H1 (cell line): ENCODE results near the gene MAP4K4. TPM values are rescaled to one million over a fixed set of nuclear protein-coding genes. Genes with fewer than 3 reads are reported as not detected.

Experiments used
- CTCF ChIA-PET: fragments of 300-600 bp; sonication (Branson Sonifier 250); formaldehyde crosslinking; loops from one replicate; lab custom pipeline; 2021; ENCODE audit not compliant: partially characterized antibody; lab: Charles Lee
- POLR2A ChIA-PET: fragments of 300-600 bp; sonication (Branson Sonifier 250); formaldehyde crosslinking; loops from one replicate; lab custom pipeline; 2021; ENCODE audit warnings: inconsistent platforms; ENCODE audit not compliant: partially characterized antibody; lab: Charles Lee
- DNase-seq, 2 experiments: peaks; one replicate each; pipeline versions ENCODE4 v3.0.0 to v3.0.0-alpha.2; 2010 to 2022; ENCODE audit warnings: low spot score in 2 of 2, low read depth in 1 of 2, mixed read lengths in 1 of 2
- FAIRE-seq: peaks from 2 replicates; lab custom pipeline; 2011; peaks lifted over from hg19 to GRCh38; lab: Jason Lieb, UNC
- H2AFZ ChIP-seq: 2 replicates; pipeline ENCODE4 v1.8.1; 2012; ENCODE audit warnings: low read length, inconsistent platforms
- H2AK5ac ChIP-seq: 2 replicates; pipeline ENCODE4 v1.6.1; 2013; ENCODE audit warnings: low read depth, low read length
- H2BK120ac ChIP-seq: replicated peaks from 2 replicates; pipeline ENCODE3; 2013; ENCODE audit warnings: low read depth, low read length, inconsistent platforms
- H2BK12ac ChIP-seq: 2 replicates; pipeline ENCODE4 v1.6.1; 2013; ENCODE audit warnings: low read depth, low read length
- H2BK15ac ChIP-seq: 2 replicates; pipeline ENCODE4 v1.6.1; 2013; ENCODE audit warnings: low read length
- H2BK20ac ChIP-seq: 2 replicates; pipeline ENCODE4 v1.6.1; 2013; ENCODE audit warnings: low read length
- H2BK5ac ChIP-seq: 2 replicates; pipeline ENCODE4 v1.6.1; 2013; ENCODE audit warnings: low read depth, low read length
- H3K14ac ChIP-seq: 2 replicates; pipeline ENCODE4 v1.6.1; 2013; ENCODE audit warnings: inconsistent platforms; ENCODE audit not compliant: insufficient read length
- H3K18ac ChIP-seq: 2 replicates; pipeline ENCODE4 v1.6.1; 2013; ENCODE audit warnings: low read length; ENCODE audit errors: extremely low read depth
- H3K23ac ChIP-seq: 2 replicates; pipeline ENCODE4 v1.6.1; 2013; ENCODE audit warnings: inconsistent platforms; ENCODE audit not compliant: insufficient read length
- H3K23me2 ChIP-seq: 2 replicates; pipeline ENCODE4 v1.6.1; 2013; ENCODE audit warnings: low read depth, low read length
- H3K27ac ChIP-seq: 2 replicates; pipeline ENCODE4 v1.6.1; 2011; ENCODE audit warnings: low read depth, low read length, inconsistent platforms
- H3K27me3 ChIP-seq, 4 experiments: replicated peaks in 1 of 4; 1 replicate in 1 of 4; 2 replicates in 3 of 4; pipeline versions ENCODE4 v1.6.1 to v1.8.1; 2011 to 2013; ENCODE audit warnings: low read length in 3 of 4, mild to moderate bottlenecking in 3 of 4, inconsistent platforms in 2 of 4, mixed read lengths in 2 of 4, moderate library complexity in 1 of 4; ENCODE audit not compliant: control insufficient read depth in 3 of 4, insufficient read depth in 3 of 4; ENCODE audit errors: extremely low read depth in 1 of 4
- H3K36me3 ChIP-seq, 4 experiments: 2 replicates each; pipeline versions ENCODE4 v1.6.1 to v1.8.1; 2011 to 2013; ENCODE audit warnings: mild to moderate bottlenecking in 4 of 4, low read length in 3 of 4, moderate library complexity in 2 of 4, control low read depth in 1 of 4, inconsistent platforms in 1 of 4; ENCODE audit not compliant: insufficient read depth in 4 of 4, control insufficient read depth in 2 of 4
- H3K4ac ChIP-seq: replicated peaks from 2 replicates; pipeline ENCODE3; 2013; ENCODE audit warnings: low read length, low read depth, mixed read lengths, inconsistent platforms; ENCODE audit not compliant: insufficient read length
- H3K4me1 ChIP-seq, 4 experiments: replicated peaks in 1 of 4; 1 replicate in 1 of 4; 2 replicates in 3 of 4; pipeline versions ENCODE4 v1.6.1 to v1.8.1; 2011 to 2013; ENCODE audit warnings: low read length in 3 of 4, inconsistent platforms in 2 of 4, mixed read lengths in 1 of 4; ENCODE audit not compliant: insufficient read depth in 4 of 4, control insufficient read depth in 3 of 4
- H3K4me2 ChIP-seq, 2 experiments: 2 replicates each; pipeline versions ENCODE4 v1.6.1 to v1.8.1; 2011 to 2013; ENCODE audit warnings: low read depth in 2 of 2, low read length in 2 of 2, control low read depth in 1 of 2, inconsistent platforms in 1 of 2, mild to moderate bottlenecking in 1 of 2; ENCODE audit not compliant: insufficient read depth in 1 of 2
- H3K4me3 ChIP-seq, 4 experiments: fragments of 200-600, 300-600 bp in 1 of 4; sonication (generic), shearing (Covaris generic), sonication (Bioruptor Twin) in 1 of 4; 2 replicates each; pipeline versions ENCODE4 v1.5.1 to v1.8.1; 2011 to 2016; ENCODE audit warnings: low read length in 4 of 4, low read depth in 3 of 4, control low read depth in 2 of 4, inconsistent platforms in 2 of 4, mild to moderate bottlenecking in 2 of 4, mixed read lengths in 1 of 4, moderate library complexity in 1 of 4; ENCODE audit not compliant: insufficient read depth in 2 of 4; ENCODE audit errors: extremely low read depth in 1 of 4
- H3K56ac ChIP-seq: replicated peaks from 2 replicates; pipeline ENCODE3; 2013; ENCODE audit warnings: low read depth, mild to moderate bottlenecking, mixed read lengths, low read length, inconsistent platforms; ENCODE audit not compliant: insufficient read length
- H3K79me1 ChIP-seq: 2 replicates; pipeline ENCODE4 v1.6.1; 2013; ENCODE audit warnings: low read depth, low read length, control low read depth
- H3K79me2 ChIP-seq, 2 experiments: 2 replicates each; pipeline versions ENCODE4 v1.6.1 to v1.8.1; 2012 to 2013; ENCODE audit warnings: low read length in 2 of 2, mild to moderate bottlenecking in 2 of 2, inconsistent platforms in 1 of 2; ENCODE audit not compliant: insufficient read depth in 2 of 2, control insufficient read depth in 1 of 2
- H3K9ac ChIP-seq, 4 experiments: replicated peaks in 1 of 4; 1 replicate in 1 of 4; 2 replicates in 3 of 4; pipeline versions ENCODE4 v1.6.1 to v1.8.1; 2011 to 2013; ENCODE audit warnings: low read depth in 3 of 4, low read length in 3 of 4, control low read depth in 2 of 4, mild to moderate bottlenecking in 2 of 4, moderate library complexity in 2 of 4, inconsistent platforms in 1 of 4; ENCODE audit errors: extremely low read depth in 1 of 4
- H3K9me3 ChIP-seq, 2 experiments: 2 replicates each; pipeline versions ENCODE4 v1.6.1 to v1.8.1; 2012 to 2013; ENCODE audit warnings: mild to moderate bottlenecking in 2 of 2, moderate library complexity in 2 of 2, control low read depth in 1 of 2, inconsistent platforms in 1 of 2, low read depth in 1 of 2, low read length in 1 of 2, mixed read lengths in 1 of 2; ENCODE audit not compliant: insufficient read depth in 2 of 2
- H4K20me1 ChIP-seq, 2 experiments: replicated peaks in 1 of 2; 2 replicates each; pipeline versions ENCODE3 to v1.8.1; 2011 to 2013; ENCODE audit warnings: inconsistent platforms in 2 of 2, low read length in 2 of 2, mild to moderate bottlenecking in 1 of 2; ENCODE audit not compliant: insufficient read depth in 2 of 2, control insufficient read depth in 1 of 2
- H4K5ac ChIP-seq: 2 replicates; pipeline ENCODE4 v1.6.1; 2013; ENCODE audit warnings: low read length, low read depth, mixed read lengths, inconsistent platforms; ENCODE audit not compliant: insufficient read length
- H4K8ac ChIP-seq: 2 replicates; pipeline ENCODE4 v1.8.0; 2013; ENCODE audit warnings: mild to moderate bottlenecking, moderate library complexity, low read length, inconsistent platforms; ENCODE audit not compliant: insufficient read depth; ENCODE audit errors: extremely low read depth
- H4K91ac ChIP-seq: replicated peaks from 2 replicates; pipeline ENCODE3; 2013; ENCODE audit warnings: low read length, mixed read lengths, inconsistent platforms; ENCODE audit not compliant: insufficient read length
- ASH2L ChIP-seq: fragments of 200-600, 300-600 bp; sonication (generic); IDR thresholded peaks from one replicate; pipeline ENCODE4 v1.7.1; 2017; ENCODE audit warnings: low read length
- BRCA1 ChIP-seq: IDR thresholded peaks from 2 replicates; pipeline ENCODE4 v1.6.1; 2012; ENCODE audit warnings: low read depth, low read length, improper control_type of control experiment
- CBX8 ChIP-seq: fragments of 300-800, 300-1000 bp; sonication (generic); IDR thresholded peaks from 2 replicates; pipeline ENCODE4 v1.7.1; 2016; ENCODE audit warnings: low read depth, low read length, borderline replicate concordance
- CEBPB ChIP-seq: IDR thresholded peaks from 2 replicates; pipeline ENCODE4 v1.6.1; 2012; ENCODE audit warnings: low read depth, low read length
- EZH2 ChIP-seq: fragments of 200-600 bp; sonication (generic); IDR thresholded peaks from 2 replicates; pipeline ENCODE4 v1.7.1; 2012; ENCODE audit warnings: low read depth, mild to moderate bottlenecking, moderate library complexity, low read length, inconsistent platforms; ENCODE audit not compliant: severe bottlenecking
- HDAC6 ChIP-seq: IDR thresholded peaks from one replicate; pipeline ENCODE4 v1.7.1; 2012; ENCODE audit warnings: low read depth, mild to moderate bottlenecking, inconsistent platforms, low read length, moderate library complexity
- JUND ChIP-seq: IDR thresholded peaks from 2 replicates; pipeline ENCODE4 v1.6.1; 2011; ENCODE audit warnings: mild to moderate bottlenecking, improper control_type of control experiment, low read length
- KDM5A ChIP-seq: fragments of 200-600 bp; IDR thresholded peaks from 2 replicates; pipeline ENCODE4 v1.7.1; 2012; ENCODE audit warnings: mild to moderate bottlenecking, low read length, inconsistent platforms, mixed read lengths
- MAX ChIP-seq: IDR thresholded peaks from 2 replicates; pipeline ENCODE4 v1.6.1; 2012; ENCODE audit warnings: inconsistent platforms
- RFX5 ChIP-seq: IDR thresholded peaks from 2 replicates; pipeline ENCODE4 v1.6.1; 2011; ENCODE audit warnings: low read depth, low read length, improper control_type of control experiment, borderline replicate concordance
- RXRA ChIP-seq: IDR thresholded peaks from 2 replicates; pipeline ENCODE4 v1.6.1; 2011; ENCODE audit warnings: low read depth, mild to moderate bottlenecking, low read length, moderate library complexity; ENCODE audit not compliant: insufficient read depth
- SRF ChIP-seq: IDR thresholded peaks from 2 replicates; pipeline ENCODE4 v1.6.1; 2011; ENCODE audit warnings: mild to moderate bottlenecking, low read depth, low read length, moderate library complexity
- TBP ChIP-seq: IDR thresholded peaks from 2 replicates; pipeline ENCODE4 v1.6.1; 2011; ENCODE audit warnings: low read depth, low read length, improper control_type of control experiment
- TEAD4 ChIP-seq: IDR thresholded peaks from 2 replicates; pipeline ENCODE4 v1.6.1; 2012; ENCODE audit warnings: low read depth, low read length, inconsistent platforms, mixed read lengths
- WGBS, 2 experiments: shearing (Covaris generic) in 1 of 2; methylation state at CpG; one replicate each; pipeline versions ENCODE4 v1.1.6 to v1.1.7; 2013 to 2015; ENCODE audit warnings: low lambda C conversion rate in 2 of 2, mixed read lengths in 2 of 2, inconsistent platforms in 1 of 2, low coverage in 1 of 2, missing lambda C conversion rate in 1 of 2; ENCODE audit not compliant: insufficient replicate concordance in 2 of 2, insufficient coverage in 1 of 2, insufficient read length in 1 of 2; ENCODE audit errors: extremely low coverage in 1 of 2, missing lambda C conversion rate in 1 of 2; 5-methylcytosine and 5-hydroxymethylcytosine counted together
- polyA plus RNA-seq, 7 experiments: library from polyadenylated mRNA; depleted of rRNA in 3 of 7; stranded (reverse) in 5 of 7; unstranded in 2 of 7; fragments of >200 nt in 5 of 7; fragments of 200-250 nt in 2 of 7; gene quantifications; 1 replicate in 5 of 7; 2 replicates in 1 of 7; 4 replicates in 1 of 7; pipeline versions ENCODE4 v1.2.1 to v1.2.3, GENCODE V29; 2011 to 2013; ENCODE audit warnings: missing spikeins in 2 of 7, mixed read lengths in 2 of 7
- total RNA-seq: library from RNA; stranded (reverse); fragmentation: NEBNext Ultra II Directional; extraction: Animal tissue kit (Norgen Biotek cat#: 25700); gene quantifications from 2 replicates; pipeline ENCODE4 v1.2.1, GENCODE V29; 2021
- TF ChIP-seq, protein P1 (sequence below): IDR thresholded peaks from 2 replicates; pipeline ENCODE4 v1.6.1; 2011; ENCODE audit warnings: low read depth, mild to moderate bottlenecking, low read length; ENCODE audit not compliant: insufficient read depth

MAP4K4 gene
- total and polyA plus RNA-seq, 2 of the 8 experiments (the other 6 are each of a cell fraction or from before 2014, with no cell fraction given): 53.2 to 138 TPM

GRCh38 chr2:101678379-101678778, 19.1 kb upstream of the MAP4K4 start:
- no peak overlapping the region for H3K18ac ChIP-seq
- no peaks in the 10 kb centered on the region for H3K23me2 ChIP-seq
- no peak overlapping the region for H3K23ac ChIP-seq
- no peak overlapping the region for H3K9ac ChIP-seq
- H2BK120ac ChIP-seq: no peak overlapping the region
- no peak overlapping the region for H2BK5ac ChIP-seq
- H3K79me2 ChIP-seq: no peaks in the 10 kb centered on the region
- H2BK12ac ChIP-seq: no peak overlapping the region
- no peaks in the 10 kb centered on the region for H3K27me3 ChIP-seq
- H3K4me2 ChIP-seq: no peak overlapping the region
- H4K8ac ChIP-seq: no peak overlapping the region
- no peaks in the 10 kb centered on the region for H4K20me1 ChIP-seq
- no peak overlapping the region for H3K4ac ChIP-seq
- no peak overlapping the region for H3K4me3 ChIP-seq
- H4K5ac ChIP-seq: no peak overlapping the region
- WGBS, 2 experiments: 85% methylated on average over 3 of the region's 3 CpGs; no CpG with 5 or more reads in 1 of the 2 experiments
- CTCF ChIA-PET: interaction anchor here (0.6 kb wide), 1 partner anchor 21 kb away, joined by 3 read pairs; no protein-coding TSS in a partner anchor
- H3K14ac ChIP-seq: no peak overlapping the region
- H4K91ac ChIP-seq: no peak overlapping the region
- no peak overlapping the region for H3K27ac ChIP-seq
- no peaks in the 10 kb centered on the region for H3K9me3 ChIP-seq
- FAIRE-seq (no peak), DNase-seq (no peak)
- H3K79me1 ChIP-seq: no peaks in the 10 kb centered on the region
- H3K36me3 ChIP-seq: no peaks in the 10 kb centered on the region
- no peak overlapping the region for H2BK20ac ChIP-seq
- H2AK5ac ChIP-seq: no peak overlapping the region
- POLR2A ChIA-PET: no interaction called here
- H2BK15ac ChIP-seq: no peak overlapping the region
- H3K4me1 ChIP-seq: no peaks in the 10 kb centered on the region
- no peak overlapping the region for H3K56ac ChIP-seq
- no peak overlapping the region for H2AFZ ChIP-seq
- TF ChIP-seq RXRA (no peak), EZH2 (no peak), TBP (no peak), RFX5 (no peak), CEBPB (no peak), TEAD4 (no peak), SRF (no peak), CBX8 (no peak), HDAC6 (no peak), KDM5A (no peak), MAX (no peak), ASH2L (no peak), BRCA1 (no peak), JUND (no peak)
- TF ChIP-seq, protein P1, sequence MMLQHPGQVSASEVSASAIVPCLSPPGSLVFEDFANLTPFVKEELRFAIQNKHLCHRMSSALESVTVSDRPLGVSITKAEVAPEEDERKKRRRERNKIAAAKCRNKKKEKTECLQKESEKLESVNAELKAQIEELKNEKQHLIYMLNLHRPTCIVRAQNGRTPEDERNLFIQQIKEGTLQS: no peak
